Body of pancreas (tissue), 4 donors: ENCODE data around the gene RPS3A. TPM values are rescaled to one million over a fixed set of nuclear protein-coding genes. Genes with fewer than 3 reads are reported as not detected.
A peak's percentile ranks its signal among the peaks of the same experiment; 100 is the strongest.

ENCODE experiments used
- ATAC-seq: fragments of 150-250 bp; one replicate; pipeline ENCODE4 v1.9.1; 2016
- DNase-seq, 4 donors: peaks; one replicate each; pipeline ENCODE4 v3.0.0-alpha.2; 2019
- H3K27ac ChIP-seq, 4 donors: fragments of 200-600 bp; sonication (generic); 1 replicate in 3 of 4; 2 replicates in 1 of 4; pipeline versions ENCODE4 v1.5.1 to v1.6.1; 2016 to 2019; ENCODE audit warnings: mild to moderate bottlenecking in 1 of 4, mixed read lengths in 1 of 4, moderate library complexity in 1 of 4
- H3K27me3 ChIP-seq, 2 donors: fragments of 200-600 bp; sonication (generic); one replicate each; pipeline ENCODE4 v1.6.0; 2016; ENCODE audit warnings: mild to moderate bottlenecking in 1 of 2
- H3K36me3 ChIP-seq, 2 donors: fragments of 200-600 bp; sonication (generic); replicated peaks in 1 of 2; 2 replicates each; pipeline ENCODE4 v1.5.1; 2016; ENCODE audit warnings: low read depth in 2 of 2; ENCODE audit not compliant: insufficient read depth in 1 of 2
- H3K4me1 ChIP-seq: fragments of 200-600 bp; sonication (generic); one replicate; pipeline ENCODE4 v1.6.0; 2016
- H3K4me3 ChIP-seq, 2 donors: fragments of 200-600 bp; sonication (generic); 1 replicate in 1 of 2; 2 replicates in 1 of 2; pipeline ENCODE4 v1.5.1; 2016 to 2019
- H3K9me3 ChIP-seq, 3 donors: fragments of 200-600 bp; sonication (generic); 1 replicate in 2 of 3; 2 replicates in 1 of 3; pipeline ENCODE4 v1.5.1; 2016
- POLR2A ChIP-seq, 3 donors: fragments of 450-650 bp; IDR thresholded peaks; one replicate each; pipeline ENCODE4 v1.6.1; 2016; ENCODE audit warnings: antibody characterized with exemption in 3 of 3, mild to moderate bottlenecking in 2 of 3
- whole genome bisulfite sequencing, 2 donors: methylation state at CpG; one replicate each; pipeline ENCODE4 v1.1.5; 2017; 5-methylcytosine and 5-hydroxymethylcytosine counted together
- intact Hi-C: fragments of 100-400 bp; cut with DNase I; formaldehyde crosslinking; loops from one replicate; pipeline ENCODE4 v1.15.1; 2023
- total RNA-seq, 2 donors: library from RNA; depleted of rRNA; stranded (reverse); fragments of >200 nt; gene quantifications; one replicate each; pipeline ENCODE4 v1.1.0, GENCODE V29; 2016
- TF ChIP-seq, protein P1 (sequence below), 7 experiments: fragments of 450-650 bp in 4 of 7; fragments of 200-600 bp in 3 of 7; sonication (generic) in 3 of 7; IDR thresholded peaks; one replicate each; pipeline ENCODE4 v1.5.1; 2016 to 2019; ENCODE audit warnings: antibody characterized with exemption in 7 of 7

The RPS3A gene
- total RNA-seq, 2 donors from 2014 or later, result 1,585 to 2,586 TPM

DNA sequence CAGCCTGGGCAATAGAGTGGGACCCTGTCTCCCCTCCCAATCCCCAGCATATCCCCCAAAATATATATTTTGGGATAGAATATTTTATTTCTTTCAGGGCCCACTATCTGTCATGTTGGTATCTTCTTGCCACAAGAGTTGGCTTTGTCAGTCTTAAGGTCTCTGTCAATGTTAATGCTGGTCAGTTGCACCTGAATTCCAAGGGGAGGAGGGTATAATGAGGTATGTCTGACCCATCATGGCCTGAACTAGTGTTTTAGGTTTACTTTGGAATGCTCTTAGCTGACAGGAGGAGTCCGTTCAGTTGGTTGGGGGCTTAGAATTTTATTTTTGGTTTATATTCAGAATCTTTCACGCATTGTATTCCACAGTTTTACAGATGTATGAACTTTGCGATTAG lies 6.2 kb upstream of the RPS3A start:
- no peaks in the 10 kb centered on the region for H3K27me3 ChIP-seq
- H3K9me3 ChIP-seq, result no peaks in the 10 kb centered on the region
- ATAC-seq, result no peak
- no peak for DNase-seq
- H3K36me3 ChIP-seq, result no peaks in the 10 kb centered on the region
- TF ChIP-seq POLR2A (IDR thresholded peaks at IDR 0.05), result no peak
- TF ChIP-seq, protein P1, sequence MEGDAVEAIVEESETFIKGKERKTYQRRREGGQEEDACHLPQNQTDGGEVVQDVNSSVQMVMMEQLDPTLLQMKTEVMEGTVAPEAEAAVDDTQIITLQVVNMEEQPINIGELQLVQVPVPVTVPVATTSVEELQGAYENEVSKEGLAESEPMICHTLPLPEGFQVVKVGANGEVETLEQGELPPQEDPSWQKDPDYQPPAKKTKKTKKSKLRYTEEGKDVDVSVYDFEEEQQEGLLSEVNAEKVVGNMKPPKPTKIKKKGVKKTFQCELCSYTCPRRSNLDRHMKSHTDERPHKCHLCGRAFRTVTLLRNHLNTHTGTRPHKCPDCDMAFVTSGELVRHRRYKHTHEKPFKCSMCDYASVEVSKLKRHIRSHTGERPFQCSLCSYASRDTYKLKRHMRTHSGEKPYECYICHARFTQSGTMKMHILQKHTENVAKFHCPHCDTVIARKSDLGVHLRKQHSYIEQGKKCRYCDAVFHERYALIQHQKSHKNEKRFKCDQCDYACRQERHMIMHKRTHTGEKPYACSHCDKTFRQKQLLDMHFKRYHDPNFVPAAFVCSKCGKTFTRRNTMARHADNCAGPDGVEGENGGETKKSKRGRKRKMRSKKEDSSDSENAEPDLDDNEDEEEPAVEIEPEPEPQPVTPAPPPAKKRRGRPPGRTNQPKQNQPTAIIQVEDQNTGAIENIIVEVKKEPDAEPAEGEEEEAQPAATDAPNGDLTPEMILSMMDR (IDR thresholded peaks at IDR 0.05), result no peak
- no peak overlapping the region for H3K27ac ChIP-seq
- H3K4me3 ChIP-seq, result no peak overlapping the region
- whole genome bisulfite sequencing, 2 donors, result 59 to 64% methylated on average over 3 of the region's 3 CpGs
- H3K4me1 ChIP-seq, result no peaks in the 10 kb centered on the region
- intact Hi-C loops, result no loop called here

DNA sequence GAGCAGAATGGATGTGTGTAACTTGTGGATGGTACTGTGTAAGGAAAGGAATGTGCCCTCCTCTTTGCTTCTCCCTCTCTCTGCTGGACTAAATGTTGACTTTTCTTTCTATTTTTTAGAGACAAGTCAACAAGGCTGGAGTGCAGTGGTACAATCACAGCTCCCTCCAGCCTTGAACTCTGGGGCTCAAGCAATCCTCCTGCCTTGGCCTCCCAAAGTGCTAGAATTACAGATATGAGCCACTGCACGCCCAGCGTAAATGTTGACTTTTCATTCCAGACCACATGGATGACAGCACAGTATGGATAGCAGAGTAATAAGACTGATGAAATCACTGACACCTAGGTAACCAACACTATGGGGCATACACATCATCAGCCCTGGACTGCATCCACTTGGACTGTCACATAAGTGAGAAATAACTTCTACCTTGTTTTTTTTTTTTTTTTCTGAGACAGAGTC lies 5.1 kb upstream of the RPS3A start:
- TF ChIP-seq, protein P1 (IDR thresholded peaks at IDR 0.05), result no peak
- TF ChIP-seq POLR2A (IDR thresholded peaks at IDR 0.05), result no peak
- DNase-seq (no peak), ATAC-seq (no peak)
- intact Hi-C loops, result no loop called here
- Histone ChIP-seq H3K27ac (no peak overlapping the region), H3K4me3 (no peak overlapping the region), H3K36me3 (no peaks in the 10 kb centered on the region), H3K27me3 (no peaks in the 10 kb centered on the region), H3K4me1 (peaks cover 8% of the 10 kb centered on the region), H3K9me3 (no peaks in the 10 kb centered on the region)
- WGBS, 2 donors, result 71 to 72% methylated on average over 2 of the region's 2 CpGs

DNA sequence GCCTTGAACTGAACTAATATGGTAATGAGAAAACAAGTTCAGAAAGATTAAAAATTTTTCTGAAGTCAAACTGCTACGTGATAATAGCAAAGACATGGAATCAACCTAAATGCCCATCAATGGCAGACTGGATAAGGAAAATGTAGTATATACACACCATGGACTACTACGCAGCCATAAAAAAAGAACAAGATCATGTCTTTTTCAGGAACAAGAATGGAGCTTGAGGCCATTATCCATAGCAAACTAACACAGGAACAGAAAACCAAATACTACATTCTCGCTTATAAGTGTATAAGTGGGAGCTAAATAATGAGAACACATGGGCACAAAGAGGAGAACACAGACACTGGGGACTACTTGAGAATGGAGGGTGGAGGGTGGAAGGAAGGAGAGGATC lies 4.3 kb upstream of the RPS3A start:
- peaks cover 8% of the 10 kb centered on the region for H3K4me1 ChIP-seq
- intact Hi-C loops, result no loop called here
- H3K9me3 ChIP-seq, result no peaks in the 10 kb centered on the region
- no peak for TF ChIP-seq POLR2A (IDR thresholded peaks at IDR 0.05)
- TF ChIP-seq, protein P1 (IDR thresholded peaks at IDR 0.05), result no peak
- H3K27ac ChIP-seq, result no peak overlapping the region
- no peaks in the 10 kb centered on the region for H3K27me3 ChIP-seq
- ATAC-seq (no peak), DNase-seq (no peak)
- no peaks in the 10 kb centered on the region for H3K36me3 ChIP-seq
- 87 to 89% methylated on average over 3 of the region's 3 CpGs for WGBS, 2 donors
- no peak overlapping the region for H3K4me3 ChIP-seq

DNA sequence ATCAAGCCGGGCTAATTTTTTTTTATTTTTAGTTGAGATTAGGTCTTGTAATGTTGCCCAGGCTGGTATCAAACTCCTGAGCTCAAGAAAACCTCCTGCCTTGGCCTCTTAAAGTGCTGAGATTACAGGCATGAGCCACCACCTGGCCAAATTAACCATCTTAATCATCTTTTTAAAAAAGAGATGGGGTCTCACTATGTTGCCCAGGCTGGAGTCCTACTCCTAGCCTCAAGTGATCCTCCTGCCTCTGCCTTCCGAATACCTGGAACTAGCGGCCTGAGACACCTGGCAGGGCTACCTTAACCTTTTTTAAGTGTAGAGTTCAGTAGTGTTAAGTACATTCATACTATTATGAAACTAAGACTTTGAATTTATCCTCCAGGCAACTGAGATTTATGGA lies 1.7 kb upstream of the RPS3A start:
- Histone ChIP-seq H3K4me3 (no peak overlapping the region), H3K4me1 (peaks cover 29% of the 10 kb centered on the region), H3K27me3 (no peaks in the 10 kb centered on the region), H3K27ac (no peak overlapping the region), H3K36me3 (peaks cover 0 to 8% of the 10 kb centered on the region in 2 donors), H3K9me3 (no peaks in the 10 kb centered on the region)
- DNase-seq, result no peak
- intact Hi-C loops, result no loop called here
- TF ChIP-seq, protein P1 (IDR thresholded peaks at IDR 0.05), result no peak
- TF ChIP-seq POLR2A (IDR thresholded peaks at IDR 0.05), result no peak
- WGBS, 2 donors, result 83 to 90% methylated on average over 3 of the region's 3 CpGs
- no peak for ATAC-seq

DNA sequence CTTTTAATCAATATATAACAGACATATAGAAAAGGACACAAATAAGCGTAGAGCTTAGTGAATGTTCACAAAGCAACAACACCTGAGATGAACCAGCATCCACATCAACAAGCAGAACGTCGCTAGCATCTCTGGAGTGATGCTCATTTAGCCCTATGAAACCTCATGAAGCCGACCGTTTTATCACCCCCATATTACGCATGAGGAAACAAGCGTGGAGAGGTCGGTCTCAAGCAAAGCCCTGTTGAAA lies 524 bp upstream of the RPS3A start:
- H3K27me3 ChIP-seq, result no peaks in the 10 kb centered on the region
- no peak for DNase-seq
- peak overlapping the region in 3 of 4 donors; percentile 79 to 96 (median 87) for H3K27ac ChIP-seq
- 16 to 18% methylated on average over 8 of the region's 8 CpGs for WGBS, 2 donors
- ATAC-seq, result peak; percentile 18
- H3K9me3 ChIP-seq, result no peaks in the 10 kb centered on the region
- intact Hi-C loops, result no loop called here
- peaks cover 29% of the 10 kb centered on the region for H3K4me1 ChIP-seq
- no peak overlapping the region for H3K4me3 ChIP-seq
- TF ChIP-seq, protein P1 (IDR thresholded peaks at IDR 0.05), result no peak
- no peak for TF ChIP-seq POLR2A (IDR thresholded peaks at IDR 0.05)
- peaks cover 0 to 17% of the 10 kb centered on the region in 2 donors for H3K36me3 ChIP-seq
